K562 (cell line): ENCODE results near the gene RPEL1. TPM values are rescaled to one million over a fixed set of nuclear protein-coding genes. Genes with fewer than 3 reads are reported as not detected.

Experiments used
- EHMT2 ChIP-seq: fragments of 450-650 bp; IDR thresholded peaks from 2 replicates; pipeline ENCODE4 v1.6.1; 2018; ENCODE audit warnings: antibody characterized with exemption
- ZNF778 ChIP-seq: fragments of 450-650 bp; formaldehyde crosslinking; IDR thresholded peaks from 2 replicates; pipeline ENCODE4 v1.4.0; 2020; ENCODE audit warnings: mild to moderate bottlenecking, moderate library complexity
- polyA plus RNA-seq, 8 experiments: library from polyadenylated mRNA; depleted of rRNA in 4 of 8; stranded (reverse) in 5 of 8; unstranded in 3 of 8; fragments of >200 nt; fragmentation: Nextera tagmentation in 2 of 8; fragmentation: Illumina TruSeq in 1 of 8; extraction: Ambion mirVana in 2 of 8; extraction: Trizol in 1 of 8; gene quantifications; 2 replicates each; pipeline versions ENCODE4 v1.2.1 to v1.2.3, GENCODE V29; 2011 to 2014; ENCODE audit warnings: inconsistent platforms in 1 of 8, missing spikeins in 1 of 8
- total RNA-seq, 7 experiments: library from RNA; depleted of rRNA in 6 of 7; stranded (reverse); fragments of >200 nt in 6 of 7; fragmentation: Illumina TruSeq in 2 of 7; extraction: Trizol in 2 of 7; gene quantifications; 2 replicates each; pipeline versions ENCODE4 v1.2.1 to v1.2.3, GENCODE V29; 2011 to 2021; ENCODE audit warnings: low replicate concordance in 1 of 7
- TF ChIP-seq, protein P1 (sequence below), 2 experiments: fragments of 450-650 bp; formaldehyde crosslinking in 1 of 2; IDR thresholded peaks; 2 replicates each; pipeline versions ENCODE4 v1.4.0 to v1.6.1; 2014 to 2020; ENCODE audit warnings: mild to moderate bottlenecking in 2 of 2, borderline replicate concordance in 1 of 2, low read depth in 1 of 2

RPEL1 gene
- total and polyA plus RNA-seq, 9 of the 15 experiments (the other 6 are each of a cell fraction or from before 2014, with no cell fraction given): 0.04 to 0.15 (median 0.07) TPM; not detected in 4

DNA sequence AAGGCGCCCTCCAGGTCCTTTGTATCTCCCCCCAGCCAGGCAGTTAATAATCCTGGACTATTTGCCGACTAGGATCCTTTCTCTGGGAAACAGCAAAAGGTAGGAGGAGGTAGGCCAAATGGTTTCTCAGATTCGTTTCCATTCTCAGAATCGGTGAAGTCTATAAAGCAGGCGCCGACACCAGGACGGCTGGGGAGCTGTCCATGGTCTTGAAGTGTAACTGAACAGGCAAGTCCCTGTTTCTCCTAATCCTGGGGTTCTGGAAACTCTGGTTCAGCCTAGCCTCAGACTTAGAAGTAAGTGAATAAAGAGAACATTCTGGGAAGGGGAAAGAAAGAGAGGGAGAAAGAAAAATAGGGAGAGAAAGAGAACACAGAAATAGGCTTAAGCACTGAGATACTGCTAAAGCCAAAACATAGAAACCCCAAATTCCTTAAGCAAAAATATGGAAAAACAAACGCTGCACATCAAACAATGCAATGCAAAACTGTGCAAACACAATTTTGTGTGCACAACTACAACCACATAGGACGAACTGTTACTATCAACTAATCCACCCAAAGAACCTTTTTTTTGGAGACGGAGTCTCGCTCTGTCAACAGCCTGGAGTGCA is 20.1 kb downstream of the RPEL1 start (continued):
- TF ChIP-seq, protein P1, sequence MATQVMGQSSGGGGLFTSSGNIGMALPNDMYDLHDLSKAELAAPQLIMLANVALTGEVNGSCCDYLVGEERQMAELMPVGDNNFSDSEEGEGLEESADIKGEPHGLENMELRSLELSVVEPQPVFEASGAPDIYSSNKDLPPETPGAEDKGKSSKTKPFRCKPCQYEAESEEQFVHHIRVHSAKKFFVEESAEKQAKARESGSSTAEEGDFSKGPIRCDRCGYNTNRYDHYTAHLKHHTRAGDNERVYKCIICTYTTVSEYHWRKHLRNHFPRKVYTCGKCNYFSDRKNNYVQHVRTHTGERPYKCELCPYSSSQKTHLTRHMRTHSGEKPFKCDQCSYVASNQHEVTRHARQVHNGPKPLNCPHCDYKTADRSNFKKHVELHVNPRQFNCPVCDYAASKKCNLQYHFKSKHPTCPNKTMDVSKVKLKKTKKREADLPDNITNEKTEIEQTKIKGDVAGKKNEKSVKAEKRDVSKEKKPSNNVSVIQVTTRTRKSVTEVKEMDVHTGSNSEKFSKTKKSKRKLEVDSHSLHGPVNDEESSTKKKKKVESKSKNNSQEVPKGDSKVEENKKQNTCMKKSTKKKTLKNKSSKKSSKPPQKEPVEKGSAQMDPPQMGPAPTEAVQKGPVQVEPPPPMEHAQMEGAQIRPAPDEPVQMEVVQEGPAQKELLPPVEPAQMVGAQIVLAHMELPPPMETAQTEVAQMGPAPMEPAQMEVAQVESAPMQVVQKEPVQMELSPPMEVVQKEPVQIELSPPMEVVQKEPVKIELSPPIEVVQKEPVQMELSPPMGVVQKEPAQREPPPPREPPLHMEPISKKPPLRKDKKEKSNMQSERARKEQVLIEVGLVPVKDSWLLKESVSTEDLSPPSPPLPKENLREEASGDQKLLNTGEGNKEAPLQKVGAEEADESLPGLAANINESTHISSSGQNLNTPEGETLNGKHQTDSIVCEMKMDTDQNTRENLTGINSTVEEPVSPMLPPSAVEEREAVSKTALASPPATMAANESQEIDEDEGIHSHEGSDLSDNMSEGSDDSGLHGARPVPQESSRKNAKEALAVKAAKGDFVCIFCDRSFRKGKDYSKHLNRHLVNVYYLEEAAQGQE (IDR thresholded peaks at IDR 0.05; ENCODE audit: borderline replicate concordance): peak; percentile 98
- TF ChIP-seq, protein P1 (CRISPR knock-in tag; IDR thresholded peaks at IDR 0.05; ENCODE audit: low read depth): peak; percentile 94
- TF ChIP-seq EHMT2 (peak; percentile 95), ZNF778 (CRISPR knock-in tag) (no peak)
- TF ChIP-seq, all 486 proteins: peak for 8
